Neuron (in vitro differentiated cells): ENCODE results near the gene KRIT1.
"Not testable (repeated sequence)": the region's sequence is repeated elsewhere in the genome, so short reads cannot be mapped to it uniquely, and the experiment has no call there.

Experiments used
- H2AFZ ChIP-seq: one replicate; pipeline ENCODE4 v1.6.1; 2013; ENCODE audit warnings: low read depth, mild to moderate bottlenecking, inconsistent platforms, low read length, moderate library complexity
- H3K27me3 ChIP-seq: one replicate; pipeline ENCODE4 v1.6.1; 2013; ENCODE audit warnings: low read length; ENCODE audit not compliant: insufficient read depth
- H3K36me3 ChIP-seq: one replicate; pipeline ENCODE4 v1.6.1; 2013; ENCODE audit warnings: low read length; ENCODE audit not compliant: insufficient read depth
- H3K4me1 ChIP-seq: one replicate; pipeline ENCODE4 v1.6.1; 2013; ENCODE audit warnings: low read length; ENCODE audit not compliant: insufficient read depth
- H3K4me3 ChIP-seq: 2 replicates; pipeline ENCODE4 v1.5.1; 2013; ENCODE audit warnings: mild to moderate bottlenecking, low read length, moderate library complexity
- H3K9me3 ChIP-seq: one replicate; pipeline ENCODE4 v1.6.1; 2013; ENCODE audit warnings: low read length

KRIT1 gene

GRCh38 chr7:92228742-92229141 lies 17.0 kb downstream of the KRIT1 start:
- Histone ChIP-seq H3K9me3 (peaks cover 6% of the 10 kb centered on the region), H3K36me3 (peaks cover 63% of the 10 kb centered on the region), H3K4me1 (no peaks in the 10 kb centered on the region), H3K27me3 (no peaks in the 10 kb centered on the region), H2AFZ (no peak overlapping the region), H3K4me3 (no peak overlapping the region)

DNA sequence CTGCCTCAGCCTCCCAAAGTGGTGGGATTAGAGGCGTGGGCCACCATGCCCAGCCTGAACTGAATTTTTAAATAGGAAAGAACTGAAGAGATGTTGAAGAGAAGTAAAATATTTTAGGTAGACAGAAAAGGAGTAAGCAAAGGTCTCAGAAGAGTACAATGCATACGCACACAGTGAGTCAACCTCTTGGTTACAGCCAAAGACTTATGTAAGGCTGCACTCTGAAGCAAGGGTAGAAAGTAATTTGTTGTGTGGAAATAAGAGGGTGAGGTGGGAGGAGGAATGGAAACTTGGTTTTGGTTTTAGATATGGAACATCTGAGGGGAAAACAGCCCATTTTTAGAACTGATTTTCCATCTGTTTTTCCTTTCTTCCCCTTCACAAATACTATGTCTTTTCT lies 17.6 kb downstream of the KRIT1 start:
- peaks cover 65% of the 10 kb centered on the region for H3K36me3 ChIP-seq
- no peak overlapping the region for H2AFZ ChIP-seq
- H3K4me3 ChIP-seq, result no peak overlapping the region
- H3K27me3 ChIP-seq, result no peaks in the 10 kb centered on the region
- H3K4me1 ChIP-seq, result no peaks in the 10 kb centered on the region
- H3K9me3 ChIP-seq, result peaks cover 6% of the 10 kb centered on the region

GRCh38 chr7:92226981-92227380 lies 18.7 kb downstream of the KRIT1 start:
- H2AFZ ChIP-seq, result no peak overlapping the region
- H3K36me3 ChIP-seq, result peaks cover 69% of the 10 kb centered on the region
- no peak overlapping the region for H3K4me3 ChIP-seq
- peaks cover 6% of the 10 kb centered on the region for H3K9me3 ChIP-seq
- H3K27me3 ChIP-seq, result no peaks in the 10 kb centered on the region
- no peaks in the 10 kb centered on the region for H3K4me1 ChIP-seq

DNA sequence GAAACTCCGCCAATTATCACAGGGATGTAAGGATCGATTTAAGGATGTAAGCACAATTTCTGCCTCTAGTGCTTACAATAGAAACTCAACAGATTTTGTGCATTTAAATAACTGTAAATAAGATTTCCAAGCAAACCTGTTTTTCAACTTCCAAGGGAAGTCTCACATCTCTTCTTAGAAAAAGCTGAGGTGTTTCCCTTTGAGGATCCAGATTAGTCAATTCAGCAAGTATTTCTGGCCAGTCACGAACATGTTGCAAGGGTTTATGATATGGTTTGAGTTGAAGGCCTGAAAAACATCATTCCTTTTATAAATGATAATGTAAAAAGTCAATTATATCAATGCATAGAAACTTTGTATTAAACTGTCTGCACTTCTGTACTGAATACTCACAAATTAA lies 23.9 kb downstream of the KRIT1 start:
- no peaks in the 10 kb centered on the region for H3K9me3 ChIP-seq
- H3K4me3 ChIP-seq, result no peak overlapping the region
- no peak overlapping the region for H2AFZ ChIP-seq
- no peaks in the 10 kb centered on the region for H3K27me3 ChIP-seq
- peaks cover 82% of the 10 kb centered on the region for H3K36me3 ChIP-seq
- no peaks in the 10 kb centered on the region for H3K4me1 ChIP-seq

DNA sequence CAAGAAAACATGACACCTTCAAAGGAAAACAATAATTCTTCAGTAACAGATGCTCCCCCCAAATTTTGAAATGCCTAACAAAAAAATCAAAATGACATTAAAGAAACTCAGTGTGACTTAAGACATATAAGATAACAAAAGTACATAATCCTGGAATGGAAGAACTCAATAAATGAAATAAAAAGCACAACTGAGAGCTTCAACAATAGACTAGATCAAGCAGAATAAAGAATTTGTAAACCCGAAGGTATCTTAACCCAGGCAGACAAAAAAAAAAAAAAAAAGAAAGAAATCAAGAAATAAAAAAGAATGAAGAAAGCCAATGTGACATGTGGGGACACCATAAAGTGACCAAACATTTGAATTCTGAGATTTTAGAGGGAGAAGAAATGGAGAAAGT lies 39.0 kb downstream of the KRIT1 start:
- H2AFZ ChIP-seq, result no peak overlapping the region

GRCh38 chr7:92205987-92206386 lies 39.7 kb downstream of the KRIT1 start:
- H2AFZ ChIP-seq, result no peak overlapping the region
- H3K4me1 ChIP-seq, result no peaks in the 10 kb centered on the region
- no peak overlapping the region for H3K4me3 ChIP-seq
- H3K36me3 ChIP-seq, result peaks cover 60% of the 10 kb centered on the region
- H3K27me3 ChIP-seq, result no peaks in the 10 kb centered on the region
- H3K9me3 ChIP-seq, result peaks cover 10% of the 10 kb centered on the region

More for the DNA sequence above, 39.0 kb downstream of the KRIT1 start:
- no peaks in the 10 kb centered on the region for H3K27me3 ChIP-seq
- peaks cover 61% of the 10 kb centered on the region for H3K36me3 ChIP-seq
- H3K4me3 ChIP-seq, result no peak overlapping the region
- H3K4me1 ChIP-seq, result no peaks in the 10 kb centered on the region
- peaks cover 12% of the 10 kb centered on the region for H3K9me3 ChIP-seq

GRCh38 chr7:92200791-92201190 lies 44.9 kb downstream of the KRIT1 start:
- Histone ChIP-seq H3K36me3 (peaks cover 57% of the 10 kb centered on the region), H3K27me3 (no peaks in the 10 kb centered on the region)

DNA sequence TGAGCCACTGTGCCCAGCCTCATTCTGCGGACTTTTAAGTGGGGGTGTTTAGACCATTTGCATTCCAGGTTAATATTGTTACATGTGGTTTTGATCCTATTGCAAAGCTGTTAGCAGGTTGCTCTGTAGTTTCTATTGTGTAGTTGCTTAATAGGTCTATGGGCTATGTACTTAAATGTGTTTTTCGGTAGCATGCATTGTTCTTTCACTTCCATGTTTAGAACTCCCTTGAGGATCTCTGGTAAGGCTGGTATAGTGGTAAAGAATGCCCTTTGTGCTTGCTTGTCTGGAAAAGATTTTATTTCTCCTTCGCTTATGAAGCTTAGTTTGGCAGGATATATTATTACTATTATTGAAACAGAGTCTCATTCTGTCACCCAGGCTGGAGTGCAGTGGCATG lies 53.4 kb downstream of the KRIT1 start:
- no peaks in the 10 kb centered on the region for H3K4me1 ChIP-seq
- no peak overlapping the region for H3K4me3 ChIP-seq
- H3K27me3 ChIP-seq, result no peaks in the 10 kb centered on the region
- peaks cover 27% of the 10 kb centered on the region for H3K9me3 ChIP-seq
- H2AFZ ChIP-seq, result no peak overlapping the region
- H3K36me3 ChIP-seq, result peaks cover 16% of the 10 kb centered on the region

More at GRCh38 chr7:92200791-92201190, 44.9 kb downstream of the KRIT1 start:
- Histone ChIP-seq H2AFZ (no peak overlapping the region), H3K4me3 (no peak overlapping the region), H3K4me1 (no peaks in the 10 kb centered on the region), H3K9me3 (peaks cover under 1% of the 10 kb centered on the region)

- peaks cover 12% of the 10 kb centered on the region for H3K36me3 ChIP-seq
- H3K9me3 ChIP-seq, result peaks cover 25% of the 10 kb centered on the region
- H3K27me3 ChIP-seq, H3K4me3 ChIP-seq, H2AFZ ChIP-seq, H3K4me1 ChIP-seq: not testable (repeated sequence)
Measured at GRCh38 chr7:92189246-92189645, 56.5 kb downstream of the KRIT1 start.

DNA sequence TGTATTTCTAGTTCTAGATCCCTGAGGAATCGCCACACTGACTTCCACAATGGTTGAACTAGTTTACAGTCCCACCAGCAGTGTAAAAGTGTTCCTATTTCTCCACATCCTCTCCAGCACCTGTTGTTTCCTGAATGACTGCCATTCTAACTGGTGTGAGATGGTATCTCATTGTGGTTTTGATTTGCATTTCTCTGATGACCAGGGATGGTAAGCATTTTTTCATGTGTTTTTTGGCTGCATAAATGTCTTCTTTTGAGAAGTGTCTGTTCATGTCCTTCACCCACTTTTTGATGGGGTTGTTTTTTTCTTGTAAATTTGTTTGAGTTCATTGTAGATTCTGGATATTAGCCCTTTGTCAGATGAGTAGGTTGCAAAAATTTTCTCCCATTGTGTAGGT lies 61.4 kb downstream of the KRIT1 start:
- not testable (repeated sequence) for H3K36me3 ChIP-seq, H3K4me1 ChIP-seq, H2AFZ ChIP-seq, H3K9me3 ChIP-seq, H3K27me3 ChIP-seq, H3K4me3 ChIP-seq

DNA sequence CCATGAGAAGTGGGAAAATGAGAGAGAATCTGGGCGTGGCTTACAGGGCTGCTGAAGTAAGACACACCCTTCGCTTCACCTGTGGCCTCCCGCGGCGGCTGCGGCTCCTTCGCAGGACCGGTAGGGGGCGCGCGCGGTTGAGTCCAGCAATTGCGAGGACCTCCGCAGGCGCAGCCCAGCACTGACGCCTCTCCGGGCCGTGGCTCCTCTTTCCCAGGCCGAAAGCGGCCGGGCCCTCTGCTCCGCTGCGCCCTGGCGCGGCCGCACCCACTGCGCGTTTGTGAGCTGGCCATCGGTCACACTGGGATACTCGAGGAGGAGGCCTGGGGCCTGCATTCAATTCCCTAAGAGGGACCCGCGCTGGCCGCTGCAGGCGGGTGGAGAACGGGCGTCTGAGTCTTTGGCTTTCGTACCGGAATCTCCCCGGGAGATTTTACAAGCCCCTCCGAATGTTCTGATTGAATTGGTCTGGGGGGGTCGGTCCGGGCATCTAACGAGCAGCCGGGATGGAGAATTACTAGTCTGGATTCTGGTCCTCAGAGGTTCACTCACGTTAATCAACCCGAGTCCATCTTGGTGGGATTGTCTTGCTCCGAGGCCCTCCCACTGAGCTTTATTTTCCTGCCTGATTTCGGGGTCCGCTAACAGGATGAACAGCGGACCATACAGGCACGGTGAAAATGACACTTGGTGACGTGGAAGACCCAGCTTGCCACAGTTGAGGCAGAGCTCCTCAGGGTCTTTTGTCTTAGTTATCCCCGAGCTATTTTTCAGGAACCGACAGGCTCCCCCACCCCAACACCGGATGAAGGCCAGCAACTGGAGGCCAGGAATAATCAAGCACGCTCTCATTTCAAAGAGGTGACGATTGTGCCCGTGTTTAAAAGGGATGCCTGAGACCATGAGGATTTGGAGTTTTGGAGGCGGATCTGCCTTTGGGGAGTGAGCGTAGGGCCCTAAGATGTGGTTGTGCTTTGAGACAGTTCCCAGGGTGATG lies 66.5 kb downstream of the KRIT1 start, which contains the start of gene LRRD1:
TSS of gene LRRD1 (minus strand) at position 215 of the 997 bp plus-strand sequence. CDS start 13,940 bp downstream, outside the sequence.
- no peaks in the 10 kb centered on the region for H3K9me3 ChIP-seq
- H3K36me3 ChIP-seq, result no peaks in the 10 kb centered on the region
- H2AFZ ChIP-seq, result no peak within 1 kb of the TSS
- no peaks in the 10 kb centered on the region for H3K27me3 ChIP-seq
- no peaks in the 10 kb centered on the region for H3K4me1 ChIP-seq
- peak within 1 kb of the TSS; percentile 18 for H3K4me3 ChIP-seq

DNA sequence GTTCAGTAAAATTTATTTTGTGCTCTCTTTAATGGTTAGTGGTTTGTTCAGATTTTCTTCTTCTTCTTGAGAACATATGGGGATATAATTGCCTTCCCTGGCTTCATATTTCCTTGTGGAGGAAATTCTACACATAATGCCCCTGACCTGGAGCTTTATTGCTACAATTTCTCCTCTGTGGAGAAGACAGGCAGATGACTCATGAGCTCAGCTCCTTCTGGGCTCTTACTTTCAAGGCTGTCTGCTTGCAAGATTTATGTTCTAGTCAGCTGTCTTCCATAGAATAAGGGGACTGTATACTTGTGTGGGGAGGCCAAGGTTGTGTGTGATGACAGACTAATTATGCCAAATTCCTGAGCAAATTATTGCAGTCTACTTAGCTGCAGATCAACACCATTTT lies 68.4 kb downstream of the KRIT1 start:
- Histone ChIP-seq H3K27me3 (no peaks in the 10 kb centered on the region), H3K4me3 (no peak overlapping the region), H3K36me3 (no peaks in the 10 kb centered on the region), H2AFZ (no peak overlapping the region), H3K9me3 (no peaks in the 10 kb centered on the region), H3K4me1 (no peaks in the 10 kb centered on the region)

DNA sequence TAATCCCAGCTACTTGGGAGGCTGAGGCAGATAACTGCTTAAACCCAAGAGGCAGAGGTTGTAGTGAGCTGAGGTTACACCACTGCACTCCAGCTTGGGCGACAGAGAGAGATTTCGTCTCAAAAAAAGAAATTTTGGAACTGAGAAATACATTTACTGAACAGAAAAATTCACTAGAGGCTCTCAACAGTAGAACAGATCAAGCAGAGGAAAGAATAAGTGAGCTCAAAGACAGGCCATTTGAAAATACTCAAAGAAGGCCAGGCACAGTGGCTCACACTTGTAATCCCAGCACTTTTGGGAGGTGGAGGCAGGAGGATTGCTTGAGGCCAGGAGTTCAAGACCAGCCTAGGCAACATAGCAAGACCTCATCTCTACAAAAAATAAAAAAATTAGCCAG lies 76.2 kb downstream of the KRIT1 start:
- not testable (repeated sequence) for H3K27me3 ChIP-seq, H3K4me3 ChIP-seq, H2AFZ ChIP-seq, H3K4me1 ChIP-seq, H3K36me3 ChIP-seq, H3K9me3 ChIP-seq
